Superior temporal gyrus (tissue), 1 donor: ENCODE data around the gene BANF2.
"Not testable (repeated sequence)": the region's sequence is repeated elsewhere in the genome, so short reads cannot be mapped to it uniquely, and the experiment has no call there.

Experiments used
- DNase-seq: peaks from one replicate; pipeline ENCODE4 v3.0.0-alpha.2; 2016; ENCODE audit errors: extremely low spot score

The BANF2 gene

GRCh38 chr20:17699931-17700351, at the start of gene BANF2:
Gene BANF2 (plus strand): TSS chr20:17699966. CDS start chr20:17725026, 25,060 bp downstream.
- no peak for DNase-seq

GRCh38 chr20:17650301-17651128, 49.3 kb upstream of the BANF2 start:
- DNase-seq, result no peak

GRCh38 chr20:17651129-17651759, 48.5 kb upstream of the BANF2 start:
- DNase-seq, result no peak

GRCh38 chr20:17651760-17652388, 47.9 kb upstream of the BANF2 start:
- no peak for DNase-seq

- DNase-seq, result no peak
Observed at GRCh38 chr20:17652411-17652810, 47.4 kb upstream of the BANF2 start.

- no peak for DNase-seq
Observed at GRCh38 chr20:17653835-17654648, 45.7 kb upstream of the BANF2 start.

GRCh38 chr20:17654649-17655285, 45.0 kb upstream of the BANF2 start:
- no peak for DNase-seq

GRCh38 chr20:17655286-17655651, 44.5 kb upstream of the BANF2 start:
- no peak for DNase-seq

GRCh38 chr20:17655865-17656479, 43.8 kb upstream of the BANF2 start:
- DNase-seq, result no peak

- DNase-seq, result no peak
Observed at GRCh38 chr20:17657079-17657825, 42.5 kb upstream of the BANF2 start.

- DNase-seq, result no peak
Observed at GRCh38 chr20:17657898-17658647, 41.7 kb upstream of the BANF2 start.

GRCh38 chr20:17658648-17658993, 41.1 kb upstream of the BANF2 start:
- DNase-seq, result no peak

- not testable (repeated sequence) for DNase-seq
Observed at GRCh38 chr20:17659344-17659743, 40.4 kb upstream of the BANF2 start.

- no peak for DNase-seq
Observed at GRCh38 chr20:17659801-17660200, 40.0 kb upstream of the BANF2 start.

GRCh38 chr20:17660667-17661066, 39.1 kb upstream of the BANF2 start:
- no peak for DNase-seq

GRCh38 chr20:17661121-17661744, 38.5 kb upstream of the BANF2 start:
- no peak for DNase-seq

GRCh38 chr20:17662333-17663039, 37.3 kb upstream of the BANF2 start:
- no peak for DNase-seq

GRCh38 chr20:17663040-17663399, 36.7 kb upstream of the BANF2 start:
- DNase-seq, result peak; percentile 72

GRCh38 chr20:17663486-17663885, 36.3 kb upstream of the BANF2 start:
- DNase-seq, result no peak
